Measurements from ENCODE around the gene RELT. TPM values are rescaled to one million over a fixed set of nuclear protein-coding genes. Genes with fewer than 3 reads are reported as not detected.

The RELT gene
- total and polyA plus RNA-seq, 9 donors: 0.38 to 4.7 (median 2.0) TPM

DNA sequence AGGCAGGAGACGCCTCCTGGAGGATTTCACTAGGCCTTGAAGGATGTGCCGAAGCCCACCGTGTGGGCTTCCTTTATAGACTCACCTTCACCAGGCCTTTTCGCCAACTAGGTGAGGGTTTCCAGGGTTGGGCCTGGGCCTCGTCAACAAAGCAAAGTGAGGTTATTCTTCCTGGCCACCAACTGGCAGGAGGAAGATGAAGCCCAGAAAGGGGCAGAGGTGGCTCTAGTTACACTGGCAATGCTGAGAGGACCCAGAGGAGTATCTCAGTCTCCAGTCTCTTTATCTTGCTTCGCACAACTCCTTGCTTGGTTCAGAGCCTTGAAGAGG is 404 bp upstream of the RELT start:
- intact Hi-C loops (cut with DNase I): no loop called here
- Histone ChIP-seq H3K27ac (peak overlapping the region; percentile 46 to 74), H3K36me3 (no peaks in the 10 kb centered on the region), H3K4me1 (ENCODE audit: insufficient read depth) (peaks cover 6% of the 10 kb centered on the region), H3K4me3 (no peak overlapping the region), H3K27me3 (no peaks in the 10 kb centered on the region), H3K9me3 (no peaks in the 10 kb centered on the region)
- DNase-seq: peak in 1 of 5 donors; percentile 36
- TF ChIP-seq, protein P1, sequence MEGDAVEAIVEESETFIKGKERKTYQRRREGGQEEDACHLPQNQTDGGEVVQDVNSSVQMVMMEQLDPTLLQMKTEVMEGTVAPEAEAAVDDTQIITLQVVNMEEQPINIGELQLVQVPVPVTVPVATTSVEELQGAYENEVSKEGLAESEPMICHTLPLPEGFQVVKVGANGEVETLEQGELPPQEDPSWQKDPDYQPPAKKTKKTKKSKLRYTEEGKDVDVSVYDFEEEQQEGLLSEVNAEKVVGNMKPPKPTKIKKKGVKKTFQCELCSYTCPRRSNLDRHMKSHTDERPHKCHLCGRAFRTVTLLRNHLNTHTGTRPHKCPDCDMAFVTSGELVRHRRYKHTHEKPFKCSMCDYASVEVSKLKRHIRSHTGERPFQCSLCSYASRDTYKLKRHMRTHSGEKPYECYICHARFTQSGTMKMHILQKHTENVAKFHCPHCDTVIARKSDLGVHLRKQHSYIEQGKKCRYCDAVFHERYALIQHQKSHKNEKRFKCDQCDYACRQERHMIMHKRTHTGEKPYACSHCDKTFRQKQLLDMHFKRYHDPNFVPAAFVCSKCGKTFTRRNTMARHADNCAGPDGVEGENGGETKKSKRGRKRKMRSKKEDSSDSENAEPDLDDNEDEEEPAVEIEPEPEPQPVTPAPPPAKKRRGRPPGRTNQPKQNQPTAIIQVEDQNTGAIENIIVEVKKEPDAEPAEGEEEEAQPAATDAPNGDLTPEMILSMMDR (IDR thresholded peaks at IDR 0.05): no peak
- TF ChIP-seq EP300 (IDR thresholded peaks at IDR 0.05) (no peak), POLR2A (IDR thresholded peaks at IDR 0.05) (no peak)
- 68 to 77% (median 72%) methylated on average over 6 of the region's 6 CpGs for WGBS, 3 donors

DNA sequence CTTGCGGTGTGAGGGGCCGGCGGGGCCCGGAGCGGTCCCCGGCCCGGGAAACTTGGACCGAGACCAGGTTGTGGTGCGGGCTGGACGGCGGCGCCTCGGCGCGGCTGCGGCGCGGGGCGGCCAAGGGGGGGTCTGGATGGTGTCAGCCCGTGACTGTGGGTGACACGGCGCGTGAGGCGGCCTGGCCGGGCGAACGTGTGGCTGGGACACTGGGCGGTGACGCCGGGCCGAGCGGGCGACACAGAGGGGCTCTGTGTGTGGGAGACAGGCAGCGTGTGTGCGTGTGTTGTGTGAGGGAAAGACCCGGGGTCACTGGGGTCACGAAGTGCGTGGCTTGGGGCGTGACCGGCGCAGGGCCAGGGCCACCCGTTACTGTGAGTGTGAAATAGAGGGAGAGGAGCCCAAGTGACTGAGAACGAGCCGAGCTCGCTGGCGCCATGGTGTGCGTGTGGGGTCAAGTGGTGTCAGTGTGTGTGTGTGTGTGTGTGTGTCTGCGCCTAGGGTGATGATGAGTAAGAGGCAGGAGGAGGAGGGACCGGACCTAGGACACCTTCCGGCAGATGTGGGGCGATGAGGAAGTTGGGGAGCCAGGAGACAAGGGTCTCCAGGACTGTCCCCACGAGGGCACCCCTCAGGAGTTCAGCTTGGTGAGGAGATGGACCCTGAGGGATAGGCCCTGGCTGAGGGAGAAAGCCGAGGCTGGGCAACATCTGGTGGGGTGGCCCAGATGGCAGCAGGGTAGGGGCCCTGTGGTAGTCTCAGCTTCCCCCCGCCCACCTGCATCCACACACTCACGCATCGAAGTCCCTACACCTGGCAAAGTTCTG is 817 bp downstream of the RELT start:
- Histone ChIP-seq H3K4me1 (ENCODE audit: insufficient read depth) (peaks cover 6% of the 10 kb centered on the region), H3K4me3 (peak overlapping the region; percentile 56), H3K9me3 (no peaks in the 10 kb centered on the region), H3K27ac (peak overlapping the region; percentile 74 to 78), H3K27me3 (no peaks in the 10 kb centered on the region), H3K36me3 (no peaks in the 10 kb centered on the region)
- no peak for TF ChIP-seq EP300 (IDR thresholded peaks at IDR 0.05)
- TF ChIP-seq POLR2A (IDR thresholded peaks at IDR 0.05): no peak
- TF ChIP-seq, protein P1 (IDR thresholded peaks at IDR 0.05): no peak
- intact Hi-C loops (cut with DNase I): no loop called here
- WGBS, 3 donors: 7 to 11% (median 8%) methylated on average over 40 to 56 of the region's 56 CpGs
- DNase-seq: peak; percentile 46 to 71 (median 66)

DNA sequence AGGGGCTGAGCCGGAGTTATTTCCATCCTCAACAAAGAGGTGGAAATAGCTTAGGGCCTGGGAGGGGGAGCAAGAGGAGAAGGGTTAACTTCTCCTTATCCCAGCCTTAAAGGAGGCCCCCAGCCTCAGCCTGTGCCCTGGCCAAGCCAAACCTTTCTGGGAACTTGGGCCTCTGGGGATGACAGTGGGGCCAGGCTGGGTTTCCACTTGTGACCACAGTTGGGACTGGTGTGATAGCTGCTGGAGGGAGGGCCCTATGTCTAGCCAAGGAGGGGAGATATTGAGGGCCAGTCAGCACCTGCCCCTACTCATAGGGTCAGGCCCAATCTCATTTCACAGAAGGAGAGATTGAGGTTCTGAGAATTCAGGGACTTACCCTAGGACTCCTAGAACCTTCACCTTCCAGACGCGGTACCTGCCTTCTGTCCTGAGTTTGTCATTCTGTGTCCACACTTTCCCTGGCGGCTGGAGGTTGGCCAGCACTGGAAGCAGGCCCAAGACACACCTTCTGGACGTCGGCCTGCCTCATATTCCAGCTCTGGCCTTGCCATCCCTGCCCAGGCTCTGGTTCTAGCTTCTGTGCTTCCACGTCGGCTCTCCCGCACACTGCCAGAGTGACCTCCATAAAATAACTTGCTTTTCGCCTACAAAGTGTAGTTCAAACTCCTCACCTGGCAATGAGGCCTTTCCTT is 3.1 kb downstream of the RELT start:
- no peaks in the 10 kb centered on the region for H3K36me3 ChIP-seq
- TF ChIP-seq EP300 (IDR thresholded peaks at IDR 0.05) (no peak), POLR2A (IDR thresholded peaks at IDR 0.05) (no peak)
- TF ChIP-seq, protein P1 (IDR thresholded peaks at IDR 0.05): no peak
- no peaks in the 10 kb centered on the region for H3K9me3 ChIP-seq
- no peak overlapping the region for H3K4me3 ChIP-seq
- 85 to 90% (median 88%) methylated on average over 10 of the region's 10 CpGs for WGBS, 3 donors
- H3K27ac ChIP-seq: no peak overlapping the region
- H3K27me3 ChIP-seq: no peaks in the 10 kb centered on the region
- intact Hi-C loops (cut with DNase I): no loop called here
- H3K4me1 ChIP-seq (ENCODE audit: insufficient read depth): peaks cover 6% of the 10 kb centered on the region
- no peak for DNase-seq

DNA sequence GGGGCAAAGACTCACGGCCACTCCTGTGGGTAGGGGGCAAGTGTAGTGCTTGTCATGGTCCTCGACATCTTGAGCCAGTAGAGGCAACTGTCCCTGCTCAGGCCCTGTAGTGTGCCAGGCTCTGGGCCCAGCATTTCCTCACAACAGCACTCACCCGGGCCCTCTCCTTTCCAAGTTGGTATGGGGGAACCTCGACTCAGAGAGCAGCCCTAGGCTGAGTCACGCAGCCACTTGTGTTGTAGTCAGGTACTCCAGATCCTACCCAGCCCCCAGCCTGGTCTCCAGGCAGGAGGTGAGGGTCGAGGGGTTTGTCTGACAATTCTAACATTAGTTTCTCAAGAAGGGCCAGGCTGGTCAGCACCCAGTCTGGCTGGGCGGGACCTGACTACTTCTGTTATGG is 4.1 kb downstream of the RELT start:
- H3K4me3 ChIP-seq: no peak overlapping the region
- peaks cover 6% of the 10 kb centered on the region for H3K4me1 ChIP-seq (ENCODE audit: insufficient read depth)
- TF ChIP-seq POLR2A (IDR thresholded peaks at IDR 0.05) (no peak), EP300 (IDR thresholded peaks at IDR 0.05) (no peak)
- TF ChIP-seq, protein P1 (IDR thresholded peaks at IDR 0.05): no peak
- H3K27ac ChIP-seq: no peak overlapping the region
- 87 to 95% (median 93%) methylated on average over 7 of the region's 7 CpGs for WGBS, 3 donors
- H3K9me3 ChIP-seq: no peaks in the 10 kb centered on the region
- H3K27me3 ChIP-seq: no peaks in the 10 kb centered on the region
- H3K36me3 ChIP-seq: no peaks in the 10 kb centered on the region
- intact Hi-C loops (cut with DNase I): no loop called here
- no peak for DNase-seq

Data from ovary (tissue), 9 donors.